CD8-positive, alpha-beta memory T cell (primary cell): Measurements from ENCODE around the gene KRABD2.

Experiments used
- CTCF ChIA-PET: fragments of 350-600 bp; sonication (Branson Sonifier 250); formaldehyde crosslinking; loops from one replicate; lab custom pipeline; 2021; ENCODE audit warnings: antibody characterized with exemption; lab: Charles Lee
- POLR2A ChIA-PET: fragments of 350-600 bp; sonication (Branson Sonifier 250); formaldehyde crosslinking; loops from one replicate; lab custom pipeline; 2021; ENCODE audit warnings: antibody characterized with exemption; lab: Charles Lee
- DNase-seq, 5 donors: peaks; one replicate each; pipeline versions ENCODE4 v3.0.0 to v3.0.0-alpha.2; 2020 to 2022; ENCODE audit warnings: mixed read lengths in 1 of 5
- H3K27ac ChIP-seq: one replicate; pipeline ENCODE4 v1.7.0; 2013; ENCODE audit warnings: low read depth, mild to moderate bottlenecking, low read length, moderate library complexity
- H3K27me3 ChIP-seq: 2 replicates; pipeline ENCODE4 v1.7.0; 2013; ENCODE audit warnings: low read length, mild to moderate bottlenecking; ENCODE audit not compliant: insufficient read depth, poor library complexity, severe bottlenecking
- H3K36me3 ChIP-seq: 2 replicates; pipeline ENCODE4 v1.7.0; 2013; ENCODE audit warnings: mild to moderate bottlenecking, low read length, moderate library complexity; ENCODE audit not compliant: insufficient read depth
- H3K4me1 ChIP-seq: 2 replicates; pipeline ENCODE4 v1.7.0; 2013; ENCODE audit warnings: mild to moderate bottlenecking, low read length, moderate library complexity; ENCODE audit not compliant: insufficient read depth
- H3K4me3 ChIP-seq: 2 replicates; pipeline ENCODE4 v1.7.0; 2013; ENCODE audit warnings: mild to moderate bottlenecking, low read length
- H3K9me3 ChIP-seq: 2 replicates; pipeline ENCODE4 v1.7.0; 2013; ENCODE audit warnings: mild to moderate bottlenecking, low read length
- H3K27ac Mint-ChIP-seq, 8 donors: one replicate each; pipeline ENCODE4 v1.8.0; 2020 to 2021; ENCODE audit warnings: mixed read lengths in 8 of 8, mild to moderate bottlenecking in 6 of 8, inconsistent platforms in 3 of 8, moderate library complexity in 3 of 8
- H3K27me3 Mint-ChIP-seq, 2 donors: one replicate each; pipeline ENCODE4 v1.8.0; 2020 to 2021; ENCODE audit warnings: mixed read lengths in 2 of 2, mild to moderate bottlenecking in 1 of 2, moderate library complexity in 1 of 2
- H3K36me3 Mint-ChIP-seq, 3 donors: one replicate each; pipeline ENCODE4 v1.8.0; 2020 to 2021; ENCODE audit warnings: mixed read lengths in 3 of 3, inconsistent platforms in 1 of 3, mild to moderate bottlenecking in 1 of 3
- H3K4me1 Mint-ChIP-seq, 3 donors: one replicate each; pipeline ENCODE4 v1.8.0; 2020 to 2021; ENCODE audit warnings: mixed read lengths in 3 of 3, inconsistent platforms in 1 of 3, mild to moderate bottlenecking in 1 of 3
- H3K4me3 Mint-ChIP-seq, 7 donors: one replicate each; pipeline ENCODE4 v1.8.0; 2020 to 2021; ENCODE audit warnings: mixed read lengths in 7 of 7, mild to moderate bottlenecking in 6 of 7, moderate library complexity in 4 of 7, inconsistent platforms in 2 of 7
- H3K9me3 Mint-ChIP-seq, 5 donors: one replicate each; pipeline ENCODE4 v1.8.0; 2020 to 2022; ENCODE audit warnings: mixed read lengths in 5 of 5, mild to moderate bottlenecking in 3 of 5, moderate library complexity in 2 of 5, inconsistent platforms in 1 of 5

Gene KRABD2

DNA sequence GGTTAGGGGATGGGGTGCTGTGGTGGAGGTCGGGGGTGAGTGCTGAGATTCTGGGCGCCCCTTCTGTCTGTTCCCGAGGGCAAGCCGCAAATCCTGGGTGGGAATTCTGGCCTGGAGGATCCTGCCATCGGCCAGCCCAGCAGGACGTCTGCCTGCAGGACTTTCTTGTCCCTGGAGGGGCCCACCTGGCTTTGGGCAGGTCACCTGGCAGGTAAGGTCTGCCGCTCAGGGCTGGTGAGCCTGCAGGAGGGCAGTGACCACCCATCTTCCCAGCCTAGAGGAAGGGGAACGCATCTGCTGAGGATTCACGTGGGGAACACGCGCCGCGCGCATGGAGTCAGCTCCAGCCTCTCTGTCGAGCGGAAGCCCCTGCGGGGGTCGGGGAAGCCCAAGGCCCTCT is 15.8 kb upstream of the KRABD2 start:
- POLR2A ChIA-PET: interaction anchor here (0.9 kb wide), 1 partner anchor 9 kb away, joined by 3 read pairs; no protein-coding TSS in a partner anchor

DNA sequence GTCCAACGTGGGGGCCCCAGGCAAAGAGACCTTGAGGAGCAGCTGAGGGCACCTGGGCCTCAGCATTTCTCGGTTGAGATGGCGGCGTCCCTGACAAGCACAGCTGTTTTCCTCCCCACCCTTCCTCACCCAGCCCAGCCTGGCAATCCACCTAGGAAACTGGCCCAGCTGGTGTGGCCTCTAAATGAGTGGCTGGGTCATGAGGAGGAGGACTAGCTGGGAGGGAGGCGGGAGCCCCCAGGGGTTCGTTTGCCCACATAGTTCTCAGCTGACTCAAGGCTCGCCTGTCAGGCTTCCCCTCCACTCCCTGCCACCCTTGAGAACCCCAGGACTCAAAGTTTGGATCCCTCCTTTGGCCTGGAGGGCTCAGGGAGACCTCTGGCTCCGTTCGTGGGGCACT is 15.2 kb upstream of the KRABD2 start:
- Histone ChIP-seq H3K27ac (no peak overlapping the region), H3K4me1 (peaks cover 24% of the 10 kb centered on the region), H3K36me3 (no peaks in the 10 kb centered on the region), H3K27me3 (no peaks in the 10 kb centered on the region), H3K9me3 (no peaks in the 10 kb centered on the region), H3K4me3 (no peak overlapping the region)
- CTCF ChIA-PET: interaction anchor here (1.2 to 4.8 kb wide), 2 partner anchors 8 to 19 kb away, joined by 5 to 21 read pairs; no protein-coding TSS in a partner anchor
- Mint-ChIP-seq H3K4me3 (no peak overlapping the region), H3K9me3 (no peaks in the 10 kb centered on the region), H3K4me1 (peaks cover 27 to 43% (median 35%) of the 10 kb centered on the region in 3 donors), H3K27ac (peak overlapping the region in 1 of 8 donors; percentile 29), H3K36me3 (no peaks in the 10 kb centered on the region), H3K27me3 (peaks cover 2 to 3% of the 10 kb centered on the region in 2 donors)
- POLR2A ChIA-PET: no interaction called here
- no peak for DNase-seq

More for the DNA sequence above, 15.8 kb upstream of the KRABD2 start:
- no peak for DNase-seq
- Mint-ChIP-seq H3K4me1 (peaks cover 27 to 41% (median 33%) of the 10 kb centered on the region in 3 donors), H3K27ac (peak overlapping the region in 1 of 8 donors; percentile 29), H3K4me3 (no peak overlapping the region), H3K27me3 (peaks cover 2 to 4% of the 10 kb centered on the region in 2 donors), H3K9me3 (no peaks in the 10 kb centered on the region), H3K36me3 (no peaks in the 10 kb centered on the region)
- Histone ChIP-seq H3K27me3 (no peaks in the 10 kb centered on the region), H3K4me3 (no peak overlapping the region), H3K27ac (no peak overlapping the region), H3K4me1 (peaks cover 24% of the 10 kb centered on the region), H3K36me3 (no peaks in the 10 kb centered on the region), H3K9me3 (no peaks in the 10 kb centered on the region)
- CTCF ChIA-PET: interaction anchor here (4.8 kb wide), 1 partner anchor 9 kb away, joined by 21 read pairs; no protein-coding TSS in a partner anchor

DNA sequence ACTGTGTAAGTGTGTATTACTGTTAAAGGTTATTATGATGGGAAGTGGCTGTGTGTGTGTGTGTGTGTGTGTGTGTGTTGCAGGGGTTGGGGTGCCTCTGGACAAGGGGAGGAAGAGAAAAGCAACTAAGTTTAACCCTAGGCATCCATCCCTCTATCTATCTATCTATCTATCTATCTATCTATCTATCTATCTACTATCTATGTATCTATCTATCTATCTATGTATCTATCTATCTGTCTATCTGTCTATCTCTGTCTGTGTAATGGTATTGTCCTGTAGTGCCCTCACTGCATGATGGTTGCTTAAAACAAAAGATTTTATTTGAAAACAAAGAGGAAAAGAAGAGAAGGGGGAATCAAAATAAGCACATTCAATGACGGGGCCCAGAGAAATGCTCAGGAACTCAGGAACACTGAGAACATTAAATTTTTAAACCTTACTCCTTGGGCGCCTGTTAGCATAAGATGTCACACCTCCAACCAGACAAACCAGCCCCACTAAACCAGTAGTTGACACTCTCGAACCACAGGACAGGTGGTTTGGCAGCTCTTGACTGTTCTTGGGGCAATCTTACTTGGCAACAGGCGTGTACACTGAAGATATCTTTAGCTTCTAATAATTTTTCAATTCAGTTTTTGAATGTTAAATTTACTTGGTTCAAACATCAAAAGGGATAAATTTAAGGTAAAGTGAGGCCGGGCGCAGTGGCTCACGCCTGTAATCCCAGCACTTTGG is 11.6 kb upstream of the KRABD2 start:
- no peak overlapping the region for H3K4me3 ChIP-seq
- H3K27ac ChIP-seq: no peak overlapping the region

DNA sequence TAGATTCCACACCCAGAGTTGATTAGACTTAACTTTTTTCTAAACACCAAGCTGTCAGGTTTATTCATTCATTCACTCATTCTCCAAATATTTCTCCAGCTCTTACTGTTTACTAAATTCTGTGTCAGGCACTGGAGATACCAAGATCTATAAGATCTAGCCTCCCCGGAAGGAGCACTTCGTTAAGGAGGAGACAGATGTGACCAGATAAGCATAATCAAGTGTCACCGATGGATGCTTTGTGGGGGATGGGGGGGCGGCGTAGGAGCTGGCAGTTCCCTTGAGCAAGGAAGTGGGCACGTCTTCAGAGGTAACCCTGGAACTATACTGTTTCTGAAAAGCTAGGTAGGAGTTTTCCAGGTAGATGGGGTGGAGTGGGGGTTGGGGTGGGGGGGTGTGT is 10.3 kb upstream of the KRABD2 start:
- POLR2A ChIA-PET: no interaction called here

More for the DNA sequence above, 11.6 kb upstream of the KRABD2 start:
- no peaks in the 10 kb centered on the region for H3K27me3 ChIP-seq
- Mint-ChIP-seq H3K4me1 (peaks cover 29 to 48% (median 45%) of the 10 kb centered on the region in 3 donors), H3K27me3 (peaks cover 0 to 2% of the 10 kb centered on the region in 2 donors), H3K27ac (peak overlapping the region; percentile 42 to 93 (median 76)), H3K36me3 (peaks cover under 1% of the 10 kb centered on the region in 3 donors), H3K4me3 (peak overlapping the region; percentile 8 to 75 (median 52)), H3K9me3 (no peaks in the 10 kb centered on the region)
- ChIA-PET CTCF (interaction anchor here (1.5 kb wide), 1 partner anchor 11 kb away, joined by 6 read pairs; the partner anchor contains the start of gene KRABD2), POLR2A (no interaction called here)
- peaks cover 26% of the 10 kb centered on the region for H3K4me1 ChIP-seq
- no peaks in the 10 kb centered on the region for H3K9me3 ChIP-seq
- peak in 4 of 5 donors; percentile 30 to 70 (median 52) for DNase-seq
- H3K36me3 ChIP-seq: no peaks in the 10 kb centered on the region

DNA sequence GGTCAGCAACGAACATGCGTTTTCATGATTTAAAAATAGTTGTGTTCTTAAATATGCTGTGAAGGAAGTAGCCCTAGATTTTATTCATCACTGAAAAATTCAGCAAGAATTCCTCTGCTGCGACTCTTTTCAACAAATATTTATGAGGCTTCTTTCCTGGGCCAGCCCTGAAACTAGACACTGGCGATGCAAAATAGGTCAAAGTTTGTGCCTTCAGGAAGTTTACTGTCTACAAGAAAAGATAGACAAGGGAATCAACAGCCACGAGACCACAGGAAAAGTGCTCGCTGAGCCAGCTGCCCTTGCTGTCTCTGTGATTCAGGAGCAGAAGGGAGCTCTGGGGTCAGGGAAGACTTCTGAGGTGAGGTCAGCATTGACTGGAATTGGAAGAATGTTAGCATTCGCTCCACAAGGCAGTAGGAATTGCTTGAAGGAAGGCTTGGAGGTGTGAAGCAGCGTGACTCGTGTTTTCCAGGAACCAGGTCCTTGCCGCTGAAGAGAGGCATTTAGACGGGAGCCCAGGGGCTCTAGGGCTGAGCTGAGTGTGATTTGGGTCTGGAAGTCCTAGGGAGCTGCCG is 8.4 kb upstream of the KRABD2 start:
- ChIA-PET CTCF (no interaction called here), POLR2A (no interaction called here)
- H3K36me3 ChIP-seq: peaks cover 15% of the 10 kb centered on the region
- Mint-ChIP-seq H3K4me3 (peak overlapping the region; percentile 6 to 99 (median 97)), H3K36me3 (peaks cover 4 to 31% (median 6%) of the 10 kb centered on the region in 3 donors), H3K27ac (peak overlapping the region in 2 of 8 donors; percentile 85 to 90), H3K9me3 (no peaks in the 10 kb centered on the region), H3K27me3 (peaks cover 0 to 2% of the 10 kb centered on the region in 2 donors), H3K4me1 (peaks cover 56 to 77% (median 77%) of the 10 kb centered on the region in 3 donors)
- H3K9me3 ChIP-seq: no peaks in the 10 kb centered on the region
- no peaks in the 10 kb centered on the region for H3K27me3 ChIP-seq
- peaks cover 50% of the 10 kb centered on the region for H3K4me1 ChIP-seq
- H3K4me3 ChIP-seq: no peak overlapping the region
- H3K27ac ChIP-seq: no peak overlapping the region
- DNase-seq: no peak

More for the DNA sequence above, 10.3 kb upstream of the KRABD2 start:
- Histone ChIP-seq H3K9me3 (no peaks in the 10 kb centered on the region), H3K4me1 (peaks cover 30% of the 10 kb centered on the region), H3K27me3 (no peaks in the 10 kb centered on the region), H3K4me3 (no peak overlapping the region), H3K36me3 (no peaks in the 10 kb centered on the region), H3K27ac (no peak overlapping the region)
- CTCF ChIA-PET: interaction anchor here (1.4 kb wide), 1 partner anchor 10 kb away, joined by 5 read pairs; the partner anchor contains the start of gene KRABD2
- DNase-seq: no peak
- Mint-ChIP-seq H3K27me3 (peaks cover 0 to 2% of the 10 kb centered on the region in 2 donors), H3K36me3 (peaks cover 2 to 13% (median 4%) of the 10 kb centered on the region in 3 donors), H3K27ac (peak overlapping the region in 1 of 8 donors; percentile 76), H3K4me1 (peaks cover 40 to 61% (median 57%) of the 10 kb centered on the region in 3 donors), H3K9me3 (no peaks in the 10 kb centered on the region), H3K4me3 (peak overlapping the region in 3 of 7 donors; percentile 15 to 80 (median 41))

DNA sequence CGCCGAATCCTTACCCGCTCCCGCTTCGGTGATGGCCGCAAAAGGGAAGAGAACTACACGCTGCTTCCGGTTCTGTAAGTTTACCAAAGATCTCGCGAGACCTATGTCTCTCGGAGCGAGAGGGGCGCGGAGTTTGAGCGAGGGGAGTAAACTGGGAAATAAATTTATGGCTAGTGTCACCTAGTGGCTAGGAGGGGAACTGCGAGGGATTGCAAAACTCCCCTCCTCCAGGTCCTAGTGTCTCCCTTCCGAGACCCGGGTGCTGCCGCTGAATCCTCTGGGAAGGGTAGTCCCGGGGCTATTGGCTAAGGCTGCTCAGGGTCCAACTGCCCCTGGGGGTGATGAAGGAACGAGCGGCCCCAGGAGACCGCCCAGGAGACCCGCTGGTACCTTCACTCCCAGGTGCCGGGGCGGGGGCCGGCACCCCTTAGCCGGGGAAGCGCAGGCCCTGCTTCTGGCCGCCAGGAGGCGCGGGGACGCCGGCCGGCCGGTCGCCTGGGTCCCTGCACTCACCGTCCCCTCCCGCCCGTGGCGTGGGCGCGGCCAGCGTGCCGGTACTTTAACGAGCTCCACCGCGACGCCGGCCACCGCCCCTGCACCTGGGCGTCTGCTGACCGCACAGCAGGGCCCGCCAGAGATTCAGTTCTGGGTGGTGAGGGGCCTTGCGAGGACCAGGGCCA is 6.8 kb upstream of the KRABD2 start, which contains the start of gene RPL26:
Gene RPL26, minus strand, starts transcription at position 51 of the 680 bp plus-strand sequence. CDS start 883 bp downstream, outside the sequence.
- Histone ChIP-seq H3K4me1 (peaks cover 52% of the 10 kb centered on the region), H3K27ac (peak within 1 kb of the TSS; percentile 75), H3K9me3 (no peaks in the 10 kb centered on the region), H3K36me3 (peaks cover 30% of the 10 kb centered on the region), H3K4me3 (peak within 1 kb of the TSS; percentile 90), H3K27me3 (no peaks in the 10 kb centered on the region)
- peaks cover 10 to 47% (median 12%) of the 10 kb centered on the region in 3 donors for H3K36me3 Mint-ChIP-seq
- POLR2A ChIA-PET: interaction anchor here (0.6 to 1.3 kb wide), 6 partner anchors 10 to 358 kb away, joined by 3 to 11 read pairs (median 4); partner anchors contain the start of gene NDEL1
- H3K27ac Mint-ChIP-seq: peak within 1 kb of the TSS; percentile 90 to 99 (median 94)
- H3K4me1 Mint-ChIP-seq: peaks cover 60 to 79% (median 77%) of the 10 kb centered on the region in 3 donors
- peak within 1 kb of the TSS; percentile 94 to 100 (median 97) for H3K4me3 Mint-ChIP-seq
- no peaks in the 10 kb centered on the region for H3K9me3 Mint-ChIP-seq
- H3K27me3 Mint-ChIP-seq: peaks cover 0 to 2% of the 10 kb centered on the region in 2 donors
- DNase-seq: peak; percentile 88 to 98 (median 95)
- CTCF ChIA-PET: interaction anchor here (0.6 to 1.9 kb wide), 15 partner anchors 8 to 552 kb away, joined by 3 to 21 read pairs (median 3); partner anchors contain the start of gene NDEL1

DNA sequence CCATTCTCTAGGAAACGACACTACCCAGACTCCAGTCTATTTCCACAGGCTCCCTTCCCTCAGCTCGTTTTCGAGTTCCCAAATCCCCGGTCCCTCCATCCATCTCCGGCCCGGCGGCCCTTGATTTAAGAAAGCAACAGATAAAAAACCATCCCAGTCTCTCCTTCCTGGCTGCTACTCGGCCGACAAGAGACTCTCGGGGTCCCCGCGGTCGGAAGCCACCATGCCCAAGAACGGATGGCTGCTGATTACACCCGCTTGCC is 6.3 kb upstream of the KRABD2 start:
- no peaks in the 10 kb centered on the region for H3K9me3 Mint-ChIP-seq
- Histone ChIP-seq H3K4me1 (peaks cover 48% of the 10 kb centered on the region), H3K36me3 (peaks cover 34% of the 10 kb centered on the region), H3K27me3 (no peaks in the 10 kb centered on the region), H3K4me3 (peak overlapping the region; percentile 90), H3K9me3 (no peaks in the 10 kb centered on the region), H3K27ac (peak overlapping the region; percentile 75)
- POLR2A ChIA-PET: interaction anchor here (1.3 kb wide), 1 partner anchor 53 kb away, joined by 6 read pairs; the partner anchor contains the start of gene NDEL1
- H3K36me3 Mint-ChIP-seq: peaks cover 10 to 51% (median 17%) of the 10 kb centered on the region in 3 donors
- DNase-seq: no peak
- peak overlapping the region; percentile 94 to 100 (median 97) for H3K4me3 Mint-ChIP-seq
- H3K27ac Mint-ChIP-seq: peak overlapping the region; percentile 90 to 99 (median 94)
- H3K4me1 Mint-ChIP-seq: peaks cover 55 to 75% (median 74%) of the 10 kb centered on the region in 3 donors
- CTCF ChIA-PET: interaction anchor here (0.7 to 1.9 kb wide), 5 partner anchors 12 to 553 kb away, joined by 3 to 7 read pairs (median 3); no protein-coding TSS in a partner anchor
- H3K27me3 Mint-ChIP-seq: peaks cover 0 to 2% of the 10 kb centered on the region in 2 donors
